Measurements from ENCODE around the gene SPATA2L. TPM values are rescaled to one million over a fixed set of nuclear protein-coding genes. Genes with fewer than 3 reads are reported as not detected.

The SPATA2L gene
- polyA plus RNA-seq, 4 donors = 9.2 to 42.7 (median 24.9) TPM

DNA sequence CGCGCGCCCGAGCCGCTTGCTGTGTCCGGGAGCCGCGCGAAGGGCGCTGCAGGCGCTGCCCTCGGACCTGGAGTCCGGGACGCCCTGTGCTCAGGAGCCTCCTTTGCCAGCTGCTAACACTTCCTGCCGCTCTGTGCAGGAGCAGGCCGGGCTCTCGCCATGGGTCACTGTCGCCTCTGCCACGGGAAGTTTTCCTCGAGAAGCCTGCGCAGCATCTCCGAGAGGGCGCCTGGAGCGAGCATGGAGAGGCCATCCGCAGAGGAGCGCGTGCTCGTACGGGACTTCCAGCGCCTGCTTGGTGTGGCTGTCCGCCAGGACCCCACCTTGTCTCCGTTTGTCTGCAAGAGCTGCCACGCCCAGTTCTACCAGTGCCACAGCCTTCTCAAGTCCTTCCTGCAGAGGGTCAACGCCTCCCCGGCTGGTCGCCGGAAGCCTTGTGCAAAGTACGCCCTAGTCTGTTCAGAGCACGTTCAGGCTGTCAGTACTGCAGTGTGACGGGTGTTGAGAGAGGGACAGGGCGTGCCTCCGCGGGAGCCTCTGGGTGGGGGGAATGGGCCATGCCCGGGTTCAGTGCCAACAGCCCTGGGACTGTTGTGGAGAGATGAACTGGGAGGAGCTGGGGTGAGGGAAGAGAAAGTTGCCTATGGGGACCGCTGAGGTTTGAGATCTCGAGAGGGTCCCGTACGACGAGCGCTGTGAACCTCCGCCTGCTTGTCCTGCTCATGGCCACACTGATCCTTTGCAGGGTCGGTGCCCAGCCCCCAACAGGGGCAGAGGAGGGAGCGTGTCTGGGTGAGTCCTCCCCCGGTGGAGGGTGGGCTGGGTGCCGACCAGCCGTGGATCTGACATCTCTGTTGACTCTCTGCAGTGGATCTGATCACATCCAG lies 21.1 kb upstream of the SPATA2L start:
- Histone ChIP-seq H3K36me3 (ENCODE audit: control insufficient read depth in 3 of 3, insufficient read depth in 2 of 3, low read depth in 1 of 3, low read length in 3 of 3) (peaks cover 13 to 59% (median 15%) of the 10 kb centered on the region in 3 donors), H3K4me3 (ENCODE audit: low read depth in 1 of 3, low read length in 3 of 3) (peak overlapping the region; percentile 66 to 87 (median 81)), H3K9me3 (ENCODE audit: control insufficient read depth in 2 of 2, insufficient read depth in 1 of 2, low read depth in 1 of 2, low read length in 1 of 2) (no peaks in the 10 kb centered on the region), H3K4me1 (ENCODE audit: control insufficient read depth in 3 of 3, insufficient read depth in 2 of 3, low read depth in 1 of 3, low read length in 2 of 3) (peaks cover 8 to 42% (median 12%) of the 10 kb centered on the region in 3 donors), H3K27me3 (ENCODE audit: control insufficient read depth in 3 of 3, insufficient read depth in 3 of 3, low read length in 3 of 3) (no peaks in the 10 kb centered on the region), H3K27ac (ENCODE audit: low read depth in 1 of 3, low read length in 2 of 3) (peak overlapping the region; percentile 91 to 95 (median 94))
- WGBS, 3 donors = 11 to 23% (median 18%) methylated on average over 47 to 56 of the region's 56 CpGs
- FAIRE-seq = no peak
- peak; percentile 87 to 97 for DNase-seq

DNA sequence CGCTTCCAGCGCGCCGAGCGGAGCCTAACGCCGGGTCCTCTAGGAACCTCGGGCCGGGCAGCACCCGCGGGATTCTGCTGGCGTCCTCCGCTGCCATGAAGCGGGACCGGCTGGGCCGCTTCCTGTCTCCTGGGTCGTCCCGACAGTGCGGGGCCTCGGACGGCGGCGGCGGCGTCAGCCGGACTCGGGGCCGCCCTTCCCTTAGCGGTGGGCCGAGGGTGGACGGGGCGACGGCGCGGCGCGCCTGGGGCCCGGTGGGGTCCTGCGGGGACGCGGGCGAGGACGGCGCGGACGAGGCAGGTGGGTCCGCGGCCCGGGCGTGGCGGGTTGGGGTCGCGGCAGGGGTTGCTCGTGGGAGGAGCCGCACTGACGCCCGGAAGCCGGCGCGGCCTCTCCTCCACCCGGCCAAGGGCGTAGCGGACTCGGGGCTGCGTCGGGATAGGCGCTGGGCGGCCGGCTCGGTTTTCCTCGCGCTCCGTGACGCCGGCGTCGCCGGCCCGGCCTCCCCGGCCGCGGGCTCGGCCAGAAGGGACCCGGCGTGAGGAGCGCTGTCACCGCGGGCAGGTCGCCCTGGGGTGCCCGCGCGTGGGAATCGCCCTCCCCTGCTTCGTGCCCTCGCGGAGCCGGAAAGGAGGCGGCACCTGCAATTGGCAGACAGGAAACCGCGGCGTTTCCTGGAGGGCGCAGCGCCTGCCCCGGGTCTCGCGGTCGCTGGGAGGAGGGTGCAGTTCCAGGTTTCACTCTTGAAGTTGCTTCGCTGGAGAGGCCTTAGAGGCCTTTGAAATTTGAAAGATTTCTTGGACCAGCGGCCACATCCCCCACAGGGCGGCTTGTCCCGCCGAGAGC lies 20.3 kb upstream of the SPATA2L start:
- Histone ChIP-seq H3K36me3 (ENCODE audit: control insufficient read depth in 3 of 3, insufficient read depth in 2 of 3, low read depth in 1 of 3, low read length in 3 of 3) (peaks cover 7 to 56% (median 9%) of the 10 kb centered on the region in 3 donors), H3K27ac (ENCODE audit: low read depth in 1 of 3, low read length in 2 of 3) (peak overlapping the region; percentile 91 to 95 (median 94)), H3K4me1 (ENCODE audit: control insufficient read depth in 3 of 3, insufficient read depth in 2 of 3, low read depth in 1 of 3, low read length in 2 of 3) (peaks cover 8 to 44% (median 12%) of the 10 kb centered on the region in 3 donors), H3K4me3 (ENCODE audit: low read depth in 1 of 3, low read length in 3 of 3) (peak overlapping the region; percentile 66 to 87 (median 81)), H3K9me3 (ENCODE audit: control insufficient read depth in 2 of 2, insufficient read depth in 1 of 2, low read depth in 1 of 2, low read length in 1 of 2) (no peaks in the 10 kb centered on the region), H3K27me3 (ENCODE audit: control insufficient read depth in 3 of 3, insufficient read depth in 3 of 3, low read length in 3 of 3) (no peaks in the 10 kb centered on the region)
- 0 to 1% (median 1%) methylated on average over 52 to 112 of the region's 112 CpGs for WGBS, 3 donors
- DNase-seq (peak; percentile 70 to 80), FAIRE-seq (no peak)

- FAIRE-seq (no peak), DNase-seq (peak; percentile 84 to 92)
- Histone ChIP-seq H3K9me3 (ENCODE audit: control insufficient read depth in 2 of 2, insufficient read depth in 1 of 2, low read depth in 1 of 2, low read length in 1 of 2) (no peaks in the 10 kb centered on the region), H3K4me1 (ENCODE audit: control insufficient read depth in 3 of 3, insufficient read depth in 2 of 3, low read depth in 1 of 3, low read length in 2 of 3) (peaks cover 8 to 44% (median 12%) of the 10 kb centered on the region in 3 donors), H3K27me3 (ENCODE audit: control insufficient read depth in 3 of 3, insufficient read depth in 3 of 3, low read length in 3 of 3) (no peaks in the 10 kb centered on the region), H3K27ac (ENCODE audit: low read depth in 1 of 3, low read length in 2 of 3) (peak within 1 kb of the TSS; percentile 91 to 97 (median 95)), H3K36me3 (ENCODE audit: control insufficient read depth in 3 of 3, insufficient read depth in 2 of 3, low read depth in 1 of 3, low read length in 3 of 3) (peaks cover 7 to 55% (median 9%) of the 10 kb centered on the region in 3 donors), H3K4me3 (ENCODE audit: low read depth in 1 of 3, low read length in 3 of 3) (peak within 1 kb of the TSS; percentile 66 to 87 (median 81))
- WGBS, 3 donors = 0 to 1% (median 0%) methylated on average over 42 to 103 of the region's 103 CpGs
Measured at GRCh38 chr16:89720813-89721545, 19.5 kb upstream of the SPATA2L start, which contains the start of the genes VPS9D1 and ZNF276. TSS of gene VPS9D1 (minus strand) at chr16:89720898. CDS start at chr16:89720861, 37 bp downstream. TSS of gene ZNF276 (plus strand) at chr16:89721537. CDS start at chr16:89721641, 104 bp downstream.

DNA sequence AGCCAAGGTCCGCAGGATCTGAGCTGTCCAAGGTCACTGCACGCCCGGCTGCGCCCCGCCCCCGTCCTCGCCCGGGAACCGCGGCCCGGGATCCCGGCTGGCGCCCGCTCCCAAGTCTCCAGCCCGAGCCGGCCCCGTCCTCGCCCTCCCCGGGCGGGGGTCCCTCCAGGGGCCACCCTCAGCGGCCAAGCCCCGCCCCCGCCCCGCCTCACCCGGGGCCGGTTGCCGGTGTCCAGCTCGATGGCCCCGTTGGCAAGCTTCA lies 19.0 kb upstream of the SPATA2L start:
- peaks cover 8 to 44% (median 12%) of the 10 kb centered on the region in 3 donors for H3K4me1 ChIP-seq (ENCODE audit: control insufficient read depth in 3 of 3, insufficient read depth in 2 of 3, low read depth in 1 of 3, low read length in 2 of 3)
- no peaks in the 10 kb centered on the region for H3K27me3 ChIP-seq (ENCODE audit: control insufficient read depth in 3 of 3, insufficient read depth in 3 of 3, low read length in 3 of 3)
- H3K27ac ChIP-seq (ENCODE audit: low read depth in 1 of 3, low read length in 2 of 3) = peak overlapping the region; percentile 91 to 97 (median 95)
- FAIRE-seq = no peak
- H3K9me3 ChIP-seq (ENCODE audit: control insufficient read depth in 2 of 2, insufficient read depth in 1 of 2, low read depth in 1 of 2, low read length in 1 of 2) = no peaks in the 10 kb centered on the region
- peak; percentile 77 to 90 for DNase-seq
- whole genome bisulfite sequencing, 3 donors = 0 to 1% (median 0%) methylated on average over 20 to 29 of the region's 29 CpGs
- peaks cover 3 to 55% (median 9%) of the 10 kb centered on the region in 3 donors for H3K36me3 ChIP-seq (ENCODE audit: control insufficient read depth in 3 of 3, insufficient read depth in 2 of 3, low read depth in 1 of 3, low read length in 3 of 3)
- peak overlapping the region; percentile 66 to 87 (median 81) for H3K4me3 ChIP-seq (ENCODE audit: low read depth in 1 of 3, low read length in 3 of 3)

DNA sequence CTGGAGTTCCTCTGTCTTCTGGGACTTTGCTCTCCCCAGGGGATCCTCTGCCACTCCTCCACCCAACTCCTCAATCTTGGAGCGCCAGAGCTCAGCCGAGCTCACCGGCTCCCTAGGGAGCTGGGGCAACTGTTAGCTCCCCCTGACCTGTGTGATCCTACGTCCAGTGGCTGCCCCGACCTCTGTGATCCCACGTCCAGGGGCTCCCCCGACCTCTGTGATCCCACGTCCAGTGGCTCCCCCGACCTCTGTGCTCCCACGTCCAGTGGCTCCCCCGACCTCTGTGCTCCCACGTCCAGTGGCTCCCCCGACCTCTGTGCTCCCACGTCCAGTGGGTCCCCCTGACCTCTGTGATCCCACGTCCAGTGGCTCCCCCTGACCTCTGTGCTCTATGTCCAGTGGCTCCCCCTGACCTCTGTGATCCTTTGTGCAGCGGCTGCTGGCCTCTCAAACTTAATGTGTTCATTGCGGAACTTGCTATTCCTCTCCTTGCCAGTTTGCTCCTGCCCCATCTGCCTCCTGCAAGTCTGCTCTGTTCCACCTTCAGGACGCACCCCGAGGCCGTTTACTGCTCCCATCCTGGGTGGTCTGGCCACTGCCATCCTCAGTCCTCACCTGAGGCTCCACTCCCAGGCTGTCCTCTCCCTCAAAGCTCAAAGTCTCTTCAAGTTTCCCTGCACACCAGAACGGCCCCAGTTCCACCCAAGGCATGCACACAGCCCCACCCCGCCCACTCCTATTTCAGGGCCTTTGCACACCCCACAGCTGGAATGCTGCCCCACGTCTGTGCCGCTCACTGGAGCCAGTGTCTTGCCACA lies 16.4 kb upstream of the SPATA2L start:
- FAIRE-seq = no peak
- Histone ChIP-seq H3K4me3 (ENCODE audit: low read depth in 1 of 3, low read length in 3 of 3) (no peak overlapping the region), H3K27me3 (ENCODE audit: control insufficient read depth in 3 of 3, insufficient read depth in 3 of 3, low read length in 3 of 3) (no peaks in the 10 kb centered on the region), H3K36me3 (ENCODE audit: control insufficient read depth in 3 of 3, insufficient read depth in 2 of 3, low read depth in 1 of 3, low read length in 3 of 3) (peaks cover 0 to 41% (median 0%) of the 10 kb centered on the region in 3 donors), H3K4me1 (ENCODE audit: control insufficient read depth in 3 of 3, insufficient read depth in 2 of 3, low read depth in 1 of 3, low read length in 2 of 3) (peaks cover under 1 to 31% (median 4%) of the 10 kb centered on the region in 3 donors), H3K9me3 (ENCODE audit: control insufficient read depth in 2 of 2, insufficient read depth in 1 of 2, low read depth in 1 of 2, low read length in 1 of 2) (no peaks in the 10 kb centered on the region), H3K27ac (ENCODE audit: low read depth in 1 of 3, low read length in 2 of 3) (no peak overlapping the region)
- 66 to 82% (median 75%) methylated on average over 24 of the region's 24 CpGs for WGBS, 3 donors
- DNase-seq = peak in 1 of 2 donors; percentile 62

DNA sequence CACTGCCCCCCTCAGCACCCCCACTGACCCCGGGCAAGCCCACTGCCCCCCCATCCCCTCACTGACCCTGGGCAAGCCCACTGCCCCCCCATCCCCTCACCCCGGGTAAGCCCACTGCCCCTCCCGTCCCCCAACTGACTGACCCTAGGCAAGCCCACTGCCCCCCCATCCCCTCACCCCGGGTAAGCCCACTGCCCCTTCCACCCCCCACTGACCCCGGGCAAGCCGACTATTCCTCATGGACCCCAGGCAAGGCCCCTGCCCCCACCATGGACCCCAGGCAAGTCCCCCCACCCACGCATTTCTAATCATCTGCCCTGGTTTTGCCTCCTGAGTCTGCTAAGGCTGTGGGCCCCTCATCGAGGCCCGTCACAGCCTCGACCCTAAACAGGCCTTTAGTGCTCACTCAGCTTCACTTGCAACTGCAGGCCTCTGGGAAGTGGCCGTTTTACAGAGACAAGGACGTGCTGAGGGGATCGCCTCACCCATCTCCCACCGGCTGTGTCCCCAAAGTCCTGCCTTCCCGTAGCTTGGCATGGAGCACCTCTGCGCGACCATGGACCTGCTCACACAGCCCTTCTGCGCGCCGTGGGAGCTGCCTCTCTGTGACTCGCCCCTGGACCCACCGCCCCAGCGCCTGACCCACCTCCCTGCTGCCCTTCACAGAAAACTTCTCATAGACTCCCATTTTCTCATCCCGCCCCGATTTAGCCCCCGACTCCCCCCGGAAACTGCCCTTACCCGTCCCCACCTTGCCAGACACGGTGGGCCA lies 15.6 kb upstream of the SPATA2L start:
- no peak for FAIRE-seq
- H3K27ac ChIP-seq (ENCODE audit: low read depth in 1 of 3, low read length in 2 of 3) = no peak overlapping the region
- WGBS, 3 donors = 86 to 89% (median 88%) methylated on average over 25 to 29 of the region's 29 CpGs

GRCh38 chr16:89716493-89716892 lies 15.0 kb upstream of the SPATA2L start:
- Histone ChIP-seq H3K27ac (ENCODE audit: low read depth in 1 of 3, low read length in 2 of 3) (no peak overlapping the region), H3K4me3 (ENCODE audit: low read depth in 1 of 3, low read length in 3 of 3) (no peak overlapping the region), H3K4me1 (ENCODE audit: control insufficient read depth in 3 of 3, insufficient read depth in 2 of 3, low read depth in 1 of 3, low read length in 2 of 3) (peaks cover 0 to 23% (median 4%) of the 10 kb centered on the region in 3 donors), H3K9me3 (ENCODE audit: control insufficient read depth in 2 of 2, insufficient read depth in 1 of 2, low read depth in 1 of 2, low read length in 1 of 2) (no peaks in the 10 kb centered on the region), H3K27me3 (ENCODE audit: control insufficient read depth in 3 of 3, insufficient read depth in 3 of 3, low read length in 3 of 3) (peaks cover 0 to 5% (median 0%) of the 10 kb centered on the region in 3 donors), H3K36me3 (ENCODE audit: control insufficient read depth in 3 of 3, insufficient read depth in 2 of 3, low read depth in 1 of 3, low read length in 3 of 3) (peaks cover 0 to 39% (median 0%) of the 10 kb centered on the region in 3 donors)
- DNase-seq (no peak), FAIRE-seq (no peak)
- 92 to 94% (median 92%) methylated on average over 14 to 15 of the region's 15 CpGs for WGBS, 3 donors

More for the DNA sequence above, 15.6 kb upstream of the SPATA2L start:
- peaks cover 0 to 39% (median 0%) of the 10 kb centered on the region in 3 donors for H3K36me3 ChIP-seq (ENCODE audit: control insufficient read depth in 3 of 3, insufficient read depth in 2 of 3, low read depth in 1 of 3, low read length in 3 of 3)
- no peaks in the 10 kb centered on the region for H3K9me3 ChIP-seq (ENCODE audit: control insufficient read depth in 2 of 2, insufficient read depth in 1 of 2, low read depth in 1 of 2, low read length in 1 of 2)
- H3K4me1 ChIP-seq (ENCODE audit: control insufficient read depth in 3 of 3, insufficient read depth in 2 of 3, low read depth in 1 of 3, low read length in 2 of 3) = peaks cover 0 to 23% (median 4%) of the 10 kb centered on the region in 3 donors
- DNase-seq = no peak
- peaks cover 0 to 3% (median 0%) of the 10 kb centered on the region in 3 donors for H3K27me3 ChIP-seq (ENCODE audit: control insufficient read depth in 3 of 3, insufficient read depth in 3 of 3, low read length in 3 of 3)
- no peak overlapping the region for H3K4me3 ChIP-seq (ENCODE audit: low read depth in 1 of 3, low read length in 3 of 3)

Measured in small intestine (tissue), 7 donors.